DMS 273 (cell line): ENCODE results near the gene IL22RA2.
"Not testable (repeated sequence)": the region's sequence is repeated elsewhere in the genome, so short reads cannot be mapped to it uniquely, and the experiment has no call there.

Experiments used
- DNase-seq: peaks from one replicate; lab custom pipeline; 2025; ENCODE audit not compliant: unreplicated experiment; lab: John Stamatoyannopoulos, UW

The IL22RA2 gene, protein sequence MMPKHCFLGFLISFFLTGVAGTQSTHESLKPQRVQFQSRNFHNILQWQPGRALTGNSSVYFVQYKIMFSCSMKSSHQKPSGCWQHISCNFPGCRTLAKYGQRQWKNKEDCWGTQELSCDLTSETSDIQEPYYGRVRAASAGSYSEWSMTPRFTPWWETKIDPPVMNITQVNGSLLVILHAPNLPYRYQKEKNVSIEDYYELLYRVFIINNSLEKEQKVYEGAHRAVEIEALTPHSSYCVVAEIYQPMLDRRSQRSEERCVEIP

DNA sequence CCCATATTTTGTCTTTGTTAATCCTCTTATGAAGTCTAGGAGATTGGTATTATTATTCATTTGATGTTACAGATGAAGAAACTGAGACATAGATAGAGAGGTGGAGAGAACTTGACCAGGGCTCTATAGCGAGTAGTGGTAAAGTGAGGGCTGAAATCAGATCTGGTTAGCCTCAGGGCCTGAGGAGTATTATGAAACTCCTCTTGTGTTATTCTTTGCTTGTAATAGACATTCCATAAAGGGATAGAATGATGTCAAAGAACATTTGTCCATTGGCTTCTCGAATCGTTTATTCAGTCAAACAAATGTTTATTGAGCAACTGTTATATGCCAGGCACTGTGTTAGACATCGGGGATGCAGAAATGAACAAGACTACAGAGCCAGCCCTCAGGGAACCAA, at the start of gene IL22RA2:
Gene IL22RA2 (minus strand): TSS at position 144 of the 400 bp plus-strand sequence. CDS start 11,895 bp downstream, outside the sequence.
- DNase-seq, result no peak

DNA sequence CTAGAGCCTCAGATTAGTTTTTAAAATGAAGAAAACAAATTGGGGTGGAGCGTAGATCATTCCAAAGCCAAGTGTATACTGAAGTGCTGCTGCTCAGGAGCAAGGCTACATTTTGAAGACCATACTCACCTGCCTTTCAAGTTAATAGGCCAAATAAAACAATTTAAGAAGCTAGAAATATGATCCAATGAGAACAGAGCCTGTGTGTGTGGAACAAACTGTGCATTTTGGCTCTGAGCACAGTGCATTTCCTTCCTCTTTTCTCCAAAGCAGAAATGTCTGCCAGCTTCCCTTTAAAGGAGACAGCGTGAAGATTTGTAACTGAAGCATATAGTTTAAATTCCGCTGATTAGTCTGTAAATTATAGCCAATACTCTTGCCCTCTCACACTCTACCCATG, 48.9 kb upstream of the IL22RA2 start:
- no peak for DNase-seq

DNA sequence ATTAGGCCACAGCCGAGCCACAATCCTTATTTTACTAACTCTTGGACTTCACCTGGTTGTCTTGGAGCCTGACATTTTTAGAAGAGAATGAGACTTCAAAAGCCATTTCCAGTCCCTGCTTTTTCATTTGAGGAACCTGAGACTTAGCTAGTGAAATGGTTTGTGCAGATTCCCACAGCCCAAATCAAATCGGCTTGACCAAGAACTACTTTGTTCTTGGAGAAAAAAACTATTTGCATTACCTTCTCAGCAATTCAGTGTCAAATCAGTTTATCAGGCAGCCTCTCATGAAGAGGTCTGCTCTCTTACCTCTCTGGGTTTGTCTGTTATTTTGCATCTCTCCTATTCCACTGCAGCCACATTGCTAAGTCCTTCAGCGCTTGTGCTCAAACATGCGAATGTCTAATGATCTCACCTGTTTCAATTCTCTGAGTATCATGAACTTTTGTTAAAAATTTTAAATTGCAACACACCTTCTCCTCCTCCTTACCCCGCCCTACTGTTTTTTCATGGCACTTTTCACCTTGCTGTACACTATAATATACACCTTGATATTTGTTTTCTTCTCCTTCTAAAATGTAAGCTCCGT, 46.3 kb upstream of the IL22RA2 start:
- peak; percentile 50 for DNase-seq

DNA sequence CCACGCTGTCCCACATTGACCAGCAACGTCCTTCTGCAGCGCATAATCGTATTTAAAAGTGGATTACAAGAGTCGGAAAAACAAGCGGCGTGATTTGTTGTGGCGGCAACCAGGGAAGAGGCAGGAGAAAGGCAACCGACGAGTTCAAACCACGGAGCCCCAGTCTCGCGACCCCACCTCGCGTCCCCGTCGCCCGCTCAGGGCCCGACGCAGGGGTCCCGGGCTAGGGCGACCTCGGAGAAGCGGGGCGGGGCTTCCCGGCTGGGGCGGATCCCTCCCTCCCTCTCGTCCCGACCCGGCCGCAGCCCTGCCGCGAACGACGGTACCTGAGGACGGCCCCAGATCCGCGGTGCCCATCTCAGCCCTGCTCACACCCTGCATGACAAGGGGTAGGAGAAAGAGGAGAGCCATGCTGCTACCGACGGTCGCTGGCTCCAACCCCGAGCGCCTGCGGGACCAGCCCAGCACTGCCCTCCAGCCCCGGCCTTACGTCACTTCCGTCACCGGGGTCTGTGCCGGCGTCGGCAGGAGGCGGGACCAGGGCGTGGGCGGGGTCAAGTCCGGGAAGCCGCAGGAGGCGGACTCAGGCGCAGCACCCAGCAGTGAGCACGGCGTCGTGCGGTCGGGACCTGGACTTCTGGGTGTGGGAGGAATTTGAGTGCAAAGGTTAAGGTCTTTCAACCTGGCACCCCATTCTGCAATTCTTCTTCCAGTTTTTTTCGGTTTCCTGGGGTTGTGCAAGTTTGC, 45.6 kb upstream of the IL22RA2 start, which contains the start of gene IFNGR1:
Gene IFNGR1 (minus strand): TSS at position 469 of the 747 bp plus-strand sequence. CDS start 58 bp downstream, at position 411.
- DNase-seq, result peak; percentile 96

DNA sequence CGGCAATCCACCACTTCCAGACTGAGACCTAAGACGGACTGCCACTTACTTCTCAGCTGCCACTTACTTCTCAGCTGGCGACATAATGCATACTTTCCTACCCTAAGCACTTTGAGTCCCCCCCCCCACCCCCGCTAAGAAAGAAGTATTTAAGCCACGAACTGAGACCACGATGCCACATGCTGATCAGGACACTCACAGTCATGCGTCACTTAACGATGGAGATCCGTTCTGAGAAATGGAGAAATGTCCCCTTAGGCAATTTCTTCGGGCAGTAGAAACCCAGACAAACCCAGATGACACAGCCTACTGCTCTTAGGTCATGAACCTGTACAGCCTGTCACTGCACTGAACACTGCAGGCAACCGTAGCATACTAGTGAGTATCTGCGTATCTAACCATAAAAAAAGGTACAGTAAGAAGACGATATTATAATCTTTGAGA, 45.1 kb upstream of the IL22RA2 start:
- DNase-seq, result peak; percentile 57

DNA sequence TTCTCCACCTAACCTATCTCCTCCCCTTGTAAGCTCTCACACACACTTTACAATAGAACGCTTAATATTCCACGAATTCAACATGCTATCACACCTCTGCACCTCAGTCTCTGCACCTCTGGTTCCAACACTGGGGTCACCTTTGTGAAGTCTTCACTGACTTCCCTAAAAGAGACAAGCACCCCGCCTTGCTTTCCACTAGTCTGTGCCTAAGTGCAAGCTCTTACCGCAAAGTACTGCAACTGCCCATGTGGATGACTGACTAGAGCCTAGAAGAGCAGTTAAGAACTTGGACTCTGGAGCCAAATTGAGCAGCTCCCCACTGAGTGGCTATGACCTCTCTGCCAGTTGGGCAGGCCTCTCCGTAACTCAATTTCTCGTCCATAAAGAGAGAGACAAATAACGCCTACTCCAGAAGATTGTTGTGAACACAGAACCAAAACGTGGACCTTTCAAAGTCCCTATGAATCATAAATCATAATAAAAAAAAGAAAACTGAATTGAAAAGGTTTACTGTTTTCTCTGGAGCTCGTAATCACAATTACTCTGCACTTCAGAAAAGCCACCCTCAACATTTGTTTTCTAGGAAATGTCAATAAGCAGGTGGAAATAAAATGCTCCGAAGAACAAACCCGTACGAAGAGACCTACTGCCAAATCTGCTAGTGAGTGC, 44.5 kb upstream of the IL22RA2 start:
- peak; percentile 54 for DNase-seq

DNA sequence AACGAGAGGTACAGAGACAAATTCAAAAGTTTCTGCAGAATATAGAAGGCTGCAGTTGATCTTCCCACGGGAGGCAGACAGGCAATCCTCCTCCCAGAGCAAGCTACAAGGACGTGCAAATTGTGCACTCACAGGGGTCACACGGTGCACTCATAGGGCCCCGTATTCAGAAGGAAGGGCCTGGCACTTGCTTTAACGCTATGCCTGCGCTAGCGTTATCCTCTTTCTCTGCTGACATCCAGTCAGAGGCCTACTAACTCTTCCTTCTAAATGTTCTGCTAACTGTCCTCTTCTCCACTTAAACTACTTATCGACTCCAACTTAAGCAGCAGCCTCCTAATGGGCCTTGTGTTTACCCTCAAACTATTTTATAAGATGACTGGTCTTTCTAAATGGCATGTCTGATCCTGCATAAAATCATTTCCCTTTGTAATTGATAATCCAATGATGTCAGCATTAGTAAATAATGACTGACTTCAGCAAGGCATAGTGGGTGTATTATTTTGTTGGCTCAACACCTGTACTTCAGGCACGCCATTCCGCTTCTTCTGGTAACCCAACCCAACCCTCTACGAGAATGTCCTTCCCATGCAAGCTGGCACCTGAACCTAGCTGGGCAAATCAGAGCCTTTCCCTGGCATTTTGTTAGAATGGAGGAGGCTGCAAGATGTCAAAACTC, 43.6 kb upstream of the IL22RA2 start:
- peak; percentile 25 for DNase-seq

DNA sequence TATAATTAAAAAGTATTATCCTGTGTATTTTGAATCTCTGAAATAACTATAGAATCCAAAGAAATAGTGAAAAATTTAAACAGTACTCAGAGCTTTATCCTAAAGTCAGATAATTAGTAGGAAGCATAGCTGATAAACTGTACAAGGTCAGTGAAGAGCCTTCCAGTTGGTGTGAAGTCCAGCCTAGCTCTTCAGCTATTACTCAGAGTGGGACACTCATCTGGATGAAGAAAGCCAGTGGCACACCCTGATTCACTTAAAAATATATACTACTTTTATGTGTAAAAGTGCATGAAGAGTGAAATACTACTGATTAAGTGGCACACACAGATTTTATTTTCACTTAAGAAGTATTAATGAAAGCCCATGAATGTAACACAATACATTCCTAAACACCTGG, 42.7 kb upstream of the IL22RA2 start:
- no peak for DNase-seq

DNA sequence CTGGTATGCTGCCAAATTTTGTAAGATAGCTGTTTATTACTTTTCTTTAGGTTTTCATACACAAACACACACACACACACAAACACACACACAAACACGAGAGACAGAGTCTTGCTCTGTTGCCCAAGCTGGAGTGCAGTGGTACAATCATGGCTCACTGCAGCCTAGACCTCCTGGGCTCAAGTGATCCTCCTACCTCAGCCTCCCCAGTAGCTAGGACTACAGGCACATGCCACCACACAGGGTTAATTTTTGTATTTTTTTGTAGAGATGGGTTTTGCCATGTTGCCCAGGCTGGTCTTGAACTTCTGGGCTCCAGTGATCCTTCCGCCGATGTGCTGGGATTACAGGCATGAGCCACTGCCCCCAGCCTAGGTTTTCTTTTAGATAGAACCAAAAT, 42.2 kb upstream of the IL22RA2 start:
- DNase-seq, result not testable (repeated sequence)

DNA sequence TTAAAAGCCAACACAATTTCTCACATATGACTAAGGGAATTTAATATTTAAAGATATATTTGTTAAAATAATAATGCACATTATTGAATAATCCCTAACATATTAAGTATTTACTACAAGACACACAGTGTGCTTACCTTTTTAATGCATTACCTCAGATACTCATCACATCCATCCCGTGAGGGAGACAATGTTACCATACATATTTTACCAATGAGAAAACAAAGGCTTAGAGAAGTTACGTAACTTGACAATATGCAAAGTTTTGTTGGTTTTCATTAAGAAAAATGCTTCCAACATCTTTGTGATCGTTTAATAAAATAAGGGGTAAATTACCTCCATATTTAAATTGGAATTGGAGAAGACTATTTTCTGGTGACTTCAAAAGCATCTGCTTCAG, 41.5 kb upstream of the IL22RA2 start:
- DNase-seq, result no peak

DNA sequence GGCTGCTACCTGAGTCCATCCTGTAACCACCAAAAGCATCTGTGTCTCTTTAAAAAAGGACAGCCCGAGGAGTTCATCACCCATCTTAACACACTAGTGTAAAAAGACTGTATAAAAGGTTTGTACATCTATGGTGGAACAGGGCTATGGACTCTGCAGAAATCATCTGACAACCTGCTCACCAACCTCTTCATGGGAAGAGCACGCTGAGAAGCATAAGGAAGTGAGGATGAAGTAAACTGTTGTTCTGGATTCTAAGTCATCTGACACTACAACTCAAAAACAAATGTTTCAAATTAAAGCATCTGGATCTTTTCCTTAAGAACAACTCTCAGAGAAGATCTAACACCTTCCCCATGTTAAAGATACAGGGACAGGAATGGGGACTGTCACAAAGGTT, 40.4 kb upstream of the IL22RA2 start:
- no peak for DNase-seq

DNA sequence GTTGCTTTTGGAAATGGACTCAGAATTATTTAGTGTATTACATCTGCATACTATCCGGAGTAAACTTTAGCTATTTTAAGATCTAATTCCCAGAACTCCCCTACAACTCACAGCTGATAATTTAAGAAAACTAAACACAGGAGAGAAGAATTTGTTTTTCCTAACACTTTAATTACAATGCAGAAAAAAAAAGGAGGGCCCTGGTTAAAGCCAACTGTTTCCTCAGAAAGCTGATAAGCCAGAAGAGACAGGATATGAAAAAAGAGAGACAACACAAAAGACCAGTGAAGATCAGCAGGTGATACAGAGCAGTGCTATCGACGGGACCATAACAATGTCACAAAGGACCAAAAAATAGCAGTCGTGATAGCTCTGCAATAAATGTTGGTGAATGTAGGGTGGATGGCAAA, 39.9 kb upstream of the IL22RA2 start:
- no peak for DNase-seq

DNA sequence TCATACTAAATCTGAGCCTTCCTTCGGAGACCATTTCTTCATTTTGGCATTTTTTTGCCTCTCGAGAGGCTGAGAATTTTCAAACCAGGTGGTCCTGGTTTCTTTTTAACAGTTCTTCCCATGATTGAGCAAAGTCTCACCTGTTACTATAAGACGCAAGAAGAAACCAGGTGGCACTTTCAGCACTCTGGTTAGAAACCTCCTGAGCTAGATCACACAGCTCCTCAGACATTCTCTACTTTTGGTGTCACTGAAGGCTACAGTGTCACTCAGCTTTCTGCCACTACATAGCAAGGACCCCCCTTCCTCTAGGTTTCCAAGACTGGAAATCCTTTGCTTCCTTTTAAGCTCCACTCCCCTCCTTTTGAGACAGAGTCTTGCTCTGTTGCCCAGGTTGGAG, 38.5 kb upstream of the IL22RA2 start:
- DNase-seq, result no peak

DNA sequence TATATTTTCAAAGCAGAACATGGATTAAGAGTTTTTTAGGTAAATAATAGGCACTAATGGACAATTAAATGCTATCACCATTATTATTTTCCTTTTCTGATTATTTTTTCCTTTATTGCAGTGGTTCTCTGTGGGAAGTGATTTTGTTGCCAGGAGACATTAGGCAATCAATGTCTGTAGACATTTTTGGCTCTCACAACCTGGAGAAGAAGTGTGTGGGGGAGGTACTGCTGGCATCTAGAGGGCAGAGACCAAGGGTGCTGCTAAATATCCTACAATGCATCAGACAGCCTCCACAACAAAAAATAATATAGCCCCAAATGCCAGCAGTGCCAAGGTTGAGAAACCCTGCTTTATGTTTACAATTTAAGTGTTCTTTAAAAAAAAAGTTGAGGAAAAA, 37.5 kb upstream of the IL22RA2 start:
- no peak for DNase-seq

DNA sequence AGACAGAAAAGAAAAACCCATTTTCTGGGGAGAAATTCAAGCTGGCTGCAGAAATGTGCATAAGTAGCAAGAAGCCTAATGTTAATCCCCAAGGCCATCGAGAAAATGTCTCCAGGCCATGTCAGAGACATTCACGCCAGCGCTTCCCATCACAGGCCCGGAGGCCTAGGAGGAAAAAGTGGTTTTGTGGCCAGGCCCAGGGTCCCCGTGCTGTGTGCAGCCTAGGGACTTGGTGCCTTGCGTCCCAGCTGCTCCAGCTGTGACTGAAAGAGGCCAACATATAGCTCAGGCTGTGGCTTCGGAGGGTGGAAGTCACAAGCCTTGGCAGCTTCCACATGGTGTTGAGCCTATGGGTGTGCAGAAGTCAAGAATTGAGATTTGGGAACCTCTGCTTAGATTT, 34.8 kb upstream of the IL22RA2 start:
- DNase-seq, result no peak

DNA sequence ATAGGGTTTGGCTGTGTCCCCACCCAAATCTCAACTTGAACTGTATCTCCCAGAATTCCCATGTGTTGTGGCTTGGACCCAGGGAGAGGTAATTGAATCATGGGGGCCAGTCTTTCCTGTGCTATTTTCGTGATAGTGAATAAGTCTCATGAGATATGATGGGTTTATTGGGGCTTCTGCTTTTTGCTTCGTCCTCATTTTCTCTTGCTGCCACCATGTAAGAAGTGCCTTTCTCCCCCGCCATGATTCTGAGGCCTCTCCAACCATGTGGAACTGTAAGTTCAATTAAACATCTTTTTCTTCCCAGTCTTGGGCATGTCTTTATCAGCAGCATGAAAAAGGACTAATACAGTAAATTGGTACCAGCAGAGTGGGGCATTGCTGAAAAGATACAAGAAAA, 34.0 kb upstream of the IL22RA2 start:
- not testable (repeated sequence) for DNase-seq

DNA sequence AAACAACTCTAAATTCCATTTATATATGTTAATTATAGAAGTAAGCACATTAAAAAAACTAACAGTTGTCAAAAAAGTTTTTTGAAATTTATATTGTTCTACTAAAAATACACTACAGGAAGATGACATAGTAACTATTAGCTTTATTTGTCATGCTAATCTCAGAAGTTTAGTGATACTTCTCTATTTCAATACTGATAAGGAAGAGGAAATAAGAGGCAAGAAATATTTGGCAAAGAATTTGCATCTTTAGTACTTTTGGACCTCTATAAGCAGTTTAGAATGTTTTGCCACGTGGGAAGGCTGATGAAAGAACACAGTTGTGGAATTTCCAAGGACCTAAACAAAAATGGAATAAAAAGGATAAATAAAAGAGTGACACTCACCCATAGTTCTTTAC, 33.1 kb upstream of the IL22RA2 start:
- DNase-seq, result no peak

DNA sequence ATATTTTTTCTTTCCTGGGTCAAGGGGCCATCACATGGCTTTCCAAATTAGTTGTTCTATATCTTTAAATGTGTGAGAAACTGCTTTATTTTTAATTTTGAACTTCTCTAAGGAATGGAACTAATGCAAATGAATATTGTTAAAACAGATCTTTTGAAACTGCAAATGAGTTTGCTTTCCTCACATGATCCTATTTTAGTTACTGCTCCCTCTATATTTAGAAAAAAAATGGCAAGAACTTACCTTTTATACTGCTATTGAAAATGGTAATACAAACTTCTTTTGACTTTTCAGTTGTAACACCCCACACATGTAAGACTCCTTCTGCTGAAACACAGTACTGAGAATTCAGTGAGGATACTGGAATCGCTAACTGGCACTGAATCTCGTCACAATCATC, 29.8 kb upstream of the IL22RA2 start:
- no peak for DNase-seq

DNA sequence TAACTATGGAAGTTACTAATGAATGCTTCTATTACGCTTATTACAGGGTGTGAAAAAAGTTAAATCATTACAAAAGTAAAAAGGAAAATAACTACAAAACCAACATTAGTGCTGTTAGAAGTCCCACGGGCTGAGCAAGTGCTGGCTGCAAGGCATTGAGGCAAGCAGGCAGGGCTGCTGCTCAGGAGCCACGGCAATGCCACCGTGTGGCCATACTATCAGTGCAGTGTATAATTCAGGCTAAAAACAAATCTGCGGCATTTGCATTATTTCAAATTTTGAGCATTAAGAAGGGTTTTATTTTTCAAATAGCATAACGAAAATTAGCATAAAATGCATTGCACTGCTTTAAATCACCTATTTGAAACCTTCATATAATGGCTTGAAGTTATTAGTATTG, 28.6 kb upstream of the IL22RA2 start:
- DNase-seq, result peak; percentile 33

DNA sequence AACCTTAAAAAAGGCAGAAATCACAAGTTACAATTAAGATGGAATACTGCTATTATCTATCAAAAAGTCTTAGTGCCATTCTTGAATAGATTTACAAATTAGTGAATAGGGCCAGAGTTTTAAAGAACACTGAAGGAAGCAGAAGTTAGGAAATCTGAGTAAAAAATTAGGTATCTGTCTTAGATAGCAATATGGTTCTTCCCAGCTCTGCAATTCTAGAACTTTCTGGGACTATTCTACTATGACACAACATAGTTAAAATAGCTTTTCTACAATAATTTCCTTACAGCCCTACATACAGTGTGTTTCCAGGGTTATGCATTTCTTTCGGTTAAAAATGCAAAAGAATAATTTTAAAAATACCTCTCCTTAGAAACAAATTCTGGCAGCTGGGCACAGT, 27.6 kb upstream of the IL22RA2 start:
- DNase-seq, result no peak

DNA sequence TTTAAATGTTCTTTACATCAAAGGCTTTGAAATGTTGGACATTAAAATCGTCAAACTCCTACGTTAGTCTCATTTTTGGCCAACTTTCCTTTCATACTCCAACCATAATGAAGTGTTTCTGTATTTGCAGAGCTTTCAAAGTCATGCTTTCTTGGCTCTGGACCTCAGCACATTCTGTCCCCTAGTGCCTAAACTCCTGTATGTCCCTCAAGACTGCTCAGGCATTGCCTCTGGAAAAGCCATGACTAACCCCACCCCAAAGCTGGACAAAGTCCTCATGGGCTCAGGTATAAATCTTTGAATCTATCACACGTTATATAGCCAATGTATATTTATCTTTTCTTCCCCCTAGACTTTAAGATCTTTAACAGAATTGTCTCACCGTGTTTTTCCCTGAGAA, 26.8 kb upstream of the IL22RA2 start:
- no peak for DNase-seq
